RWPE1 (cell line): ENCODE measurements around the gene GBX2.

Source experiments
- CTCF ChIA-PET: fragments of 350-600 bp; sonication (Branson Sonifier 250); formaldehyde crosslinking; extraction: SDS; loops from one replicate; lab custom pipeline; 2021; lab: Yijun Ruan, JAX
- POLR2A ChIA-PET: fragments of 400-600 bp; formaldehyde crosslinking; extraction: SDS; loops from one replicate; lab custom pipeline; 2020; ENCODE audit warnings: antibody characterized with exemption; ENCODE audit not compliant: low non-redundant PET; lab: Yijun Ruan, JAX
- DNase-seq: peaks from one replicate; pipeline ENCODE4 v3.0.0; 2012; ENCODE audit warnings: low spot score
- H3K27ac ChIP-seq: fragments of 450-650 bp; 2 replicates; pipeline ENCODE4 v1.5.1; 2017
- CTCF ChIP-seq: fragments of 450-650 bp; conservative IDR thresholded peaks from 2 replicates; pipeline ENCODE4 v1.5.1; 2017; ENCODE audit warnings: low read depth, mild to moderate bottlenecking

GBX2 gene

GRCh38 chr2:236170590-236171165 lies 2.5 kb upstream of the GBX2 start:
- ChIA-PET POLR2A (no interaction called here), CTCF (interaction anchor here (1.4 to 1.9 kb wide), 2 partner anchors 10 to 391 kb away, joined by 4 to 6 read pairs; no protein-coding TSS in a partner anchor)

GRCh38 chr2:236169741-236170589 lies 1.8 kb upstream of the GBX2 start:
- H3K27ac ChIP-seq, result no peak overlapping the region
- no peak for TF ChIP-seq CTCF
- no peak for DNase-seq
- ChIA-PET POLR2A (no interaction called here), CTCF (interaction anchor here (0.7 to 1.4 kb wide), 2 partner anchors 336 to 390 kb away, joined by 3 to 4 read pairs; no protein-coding TSS in a partner anchor)

More at GRCh38 chr2:236170590-236171165, 2.5 kb upstream of the GBX2 start:
- no peak for TF ChIP-seq CTCF
- H3K27ac ChIP-seq, result no peak overlapping the region
- DNase-seq, result no peak

- TF ChIP-seq CTCF, result no peak
- H3K27ac ChIP-seq, result no peak overlapping the region
- ChIA-PET POLR2A (no interaction called here), CTCF (interaction anchor here (0.7 to 1.1 kb wide), 3 partner anchors 11 to 335 kb away, joined by 3 to 4 read pairs (median 3); no protein-coding TSS in a partner anchor)
- no peak for DNase-seq
These were observed 1.1 kb upstream of the GBX2 start for GRCh38 chr2:236169151-236169721.

GRCh38 chr2:236167297-236168109 lies 683 bp downstream of the GBX2 start:
- CTCF ChIA-PET, result interaction anchor here (0.6 kb wide), 1 partner anchor 202 kb away, joined by 6 read pairs; no protein-coding TSS in a partner anchor
- 0 out of 2 replicates have a peak, but pooled peaks have one; percentile 10 for TF ChIP-seq CTCF
- POLR2A ChIA-PET, result no interaction called here
- H3K27ac ChIP-seq, result no peak overlapping the region
- DNase-seq, result no peak

GRCh38 chr2:236166796-236167296 lies 1.3 kb downstream of the GBX2 start:
- no peak for DNase-seq
- CTCF ChIA-PET, result no interaction called here
- POLR2A ChIA-PET, result no interaction called here

More at GRCh38 chr2:236166796-236167296, 1.3 kb downstream of the GBX2 start:
- no peak for TF ChIP-seq CTCF
- no peak overlapping the region for H3K27ac ChIP-seq
